Stimulated activated CD8-positive, alpha-beta memory T cell treated with anti-CD3 and anti-CD28 coated beads, Interleukin-15, amount 100 ng/mL, for 24 hours (primary cell): Measurements from ENCODE around the gene STBD1.
"Not testable (repeated sequence)": the region's sequence is repeated elsewhere in the genome, so short reads cannot be mapped to it uniquely, and the experiment has no call there.

ENCODE experiments used
- DNase-seq: peaks from one replicate; pipeline ENCODE4 v3.0.0-alpha.2; 2020; ENCODE audit warnings: low read depth

Gene STBD1

DNA sequence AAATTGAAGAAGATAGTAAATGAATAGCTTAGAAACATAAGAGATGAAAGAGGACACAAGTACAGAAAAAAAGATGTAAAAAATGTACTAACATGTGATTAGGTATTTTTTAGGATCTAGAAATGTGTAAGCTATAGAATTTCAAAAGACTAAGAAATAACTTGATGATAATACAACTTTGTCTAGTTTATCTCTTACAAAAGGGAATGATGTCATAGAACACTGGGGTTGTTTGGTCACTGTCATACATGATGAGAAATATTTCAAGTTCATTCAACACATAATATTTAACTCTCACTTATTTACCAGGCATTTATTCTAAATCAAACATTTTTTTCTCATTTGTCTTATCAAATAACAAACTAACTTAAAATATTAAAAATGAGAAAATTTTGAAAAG, 18.5 kb downstream of the STBD1 start:
- no peak for DNase-seq

DNA sequence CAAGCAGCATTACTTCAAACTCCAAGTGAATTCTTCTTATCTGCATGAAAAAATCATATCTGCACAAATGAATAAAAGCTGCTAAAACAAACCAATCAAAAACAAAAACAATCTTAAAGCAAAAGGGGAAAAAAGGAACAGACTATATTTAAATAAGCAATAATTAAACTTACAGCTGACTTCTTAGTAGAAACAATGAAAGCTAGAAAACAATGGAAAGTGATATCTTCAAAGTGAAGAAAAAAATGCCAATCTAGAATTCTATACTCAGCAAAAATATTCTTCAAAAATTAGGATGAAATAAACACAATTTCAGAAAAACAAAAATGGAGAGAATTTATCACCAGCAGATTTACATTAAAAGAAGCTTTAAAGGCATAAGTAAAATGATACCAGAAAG, 20.0 kb downstream of the STBD1 start:
- no peak for DNase-seq

- no peak for DNase-seq
These were observed 28.4 kb downstream of the STBD1 start for GRCh38 chr4:76334885-76335284.

GRCh38 chr4:76339364-76339763, 32.8 kb downstream of the STBD1 start:
- DNase-seq, result no peak

- no peak for DNase-seq
These were observed 34.5 kb downstream of the STBD1 start for GRCh38 chr4:76341063-76341462.

GRCh38 chr4:76342191-76342590, 35.7 kb downstream of the STBD1 start:
- DNase-seq, result no peak

DNA sequence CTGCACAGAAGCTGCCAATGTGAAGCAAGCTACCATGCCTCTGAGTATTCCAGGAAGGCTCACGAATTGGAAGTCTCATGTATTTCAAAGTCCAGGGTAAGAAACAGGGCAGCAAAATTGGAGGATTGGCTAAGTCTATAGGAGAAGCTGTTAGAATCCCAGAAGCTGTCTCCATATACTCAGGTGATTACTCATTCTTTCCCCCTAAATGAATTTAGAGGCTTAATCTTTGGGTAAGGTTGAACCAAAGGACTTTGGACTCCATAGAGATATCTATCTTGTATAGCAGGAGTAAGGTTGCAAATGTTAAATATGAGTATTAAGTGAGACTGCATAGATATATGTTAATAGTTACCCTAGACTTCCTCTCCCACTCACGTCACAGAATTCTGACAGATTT, 36.3 kb downstream of the STBD1 start:
- DNase-seq, result no peak

- no peak for DNase-seq
These were observed 48.3 kb downstream of the STBD1 start for GRCh38 chr4:76354517-76355473.

DNA sequence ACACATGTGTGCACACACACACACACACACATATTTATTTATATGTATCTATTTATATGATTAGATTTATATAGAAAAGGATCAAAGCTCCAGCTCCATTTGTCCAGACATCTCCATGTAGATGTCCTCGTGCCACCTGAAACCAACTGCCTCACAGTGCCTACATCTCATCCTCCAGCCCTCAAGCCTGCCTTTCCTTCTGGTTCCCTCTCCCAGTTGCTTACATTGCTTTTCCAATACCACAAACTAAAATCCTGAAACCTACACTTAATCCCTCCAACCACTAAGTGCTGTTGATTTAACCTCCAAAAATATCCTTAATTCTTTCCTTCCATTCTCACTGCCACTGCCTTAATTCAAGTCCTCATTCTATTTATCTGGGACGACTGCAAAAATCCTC, 51.4 kb downstream of the STBD1 start:
- DNase-seq, result no peak

- not testable (repeated sequence) for DNase-seq
These were observed 53.4 kb downstream of the STBD1 start for GRCh38 chr4:76359881-76360466.
